Body of pancreas (tissue), 4 donors: Measurements from ENCODE around the gene EPHX1.

Source experiments
- CTCF ChIP-seq, 7 experiments: fragments of 450-650 bp in 4 of 7; fragments of 200-600 bp in 3 of 7; sonication (generic) in 3 of 7; IDR thresholded peaks; one replicate each; pipeline ENCODE4 v1.5.1; 2016 to 2019; ENCODE audit warnings: antibody characterized with exemption in 7 of 7
- POLR2A ChIP-seq, 3 donors: fragments of 450-650 bp; IDR thresholded peaks; one replicate each; pipeline ENCODE4 v1.6.1; 2016; ENCODE audit warnings: antibody characterized with exemption in 3 of 3, mild to moderate bottlenecking in 2 of 3

GRCh38 chr1:225760531-225760930 is 49.4 kb upstream of the EPHX1 start:
- TF ChIP-seq CTCF (IDR thresholded peaks at IDR 0.05), result no peak
- no peak for TF ChIP-seq POLR2A (IDR thresholded peaks at IDR 0.05)
